ENCODE results near the gene SPEG. TPM values are rescaled to one million over a fixed set of nuclear protein-coding genes. Genes with fewer than 3 reads are reported as not detected.

Gene SPEG
- total and polyA plus RNA-seq, 2 of the 13 experiments (the other 11 are each of a cell fraction or from before 2014, with no cell fraction given): 0.18 to 0.24 TPM

DNA sequence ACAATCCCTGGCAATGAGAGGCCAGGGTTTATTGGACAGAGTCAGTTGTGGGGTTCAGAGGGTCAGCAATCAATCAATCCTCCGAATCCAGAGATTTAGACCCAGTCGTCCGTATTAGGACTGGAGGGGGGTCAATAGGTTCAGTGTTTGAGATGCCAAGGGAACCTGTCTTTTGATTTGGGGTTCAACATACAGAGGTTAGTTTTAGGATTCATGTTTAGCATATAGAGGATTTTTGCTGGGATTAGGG, 64.3 kb downstream of the SPEG start (continued):
- TF ChIP-seq, protein P1, sequence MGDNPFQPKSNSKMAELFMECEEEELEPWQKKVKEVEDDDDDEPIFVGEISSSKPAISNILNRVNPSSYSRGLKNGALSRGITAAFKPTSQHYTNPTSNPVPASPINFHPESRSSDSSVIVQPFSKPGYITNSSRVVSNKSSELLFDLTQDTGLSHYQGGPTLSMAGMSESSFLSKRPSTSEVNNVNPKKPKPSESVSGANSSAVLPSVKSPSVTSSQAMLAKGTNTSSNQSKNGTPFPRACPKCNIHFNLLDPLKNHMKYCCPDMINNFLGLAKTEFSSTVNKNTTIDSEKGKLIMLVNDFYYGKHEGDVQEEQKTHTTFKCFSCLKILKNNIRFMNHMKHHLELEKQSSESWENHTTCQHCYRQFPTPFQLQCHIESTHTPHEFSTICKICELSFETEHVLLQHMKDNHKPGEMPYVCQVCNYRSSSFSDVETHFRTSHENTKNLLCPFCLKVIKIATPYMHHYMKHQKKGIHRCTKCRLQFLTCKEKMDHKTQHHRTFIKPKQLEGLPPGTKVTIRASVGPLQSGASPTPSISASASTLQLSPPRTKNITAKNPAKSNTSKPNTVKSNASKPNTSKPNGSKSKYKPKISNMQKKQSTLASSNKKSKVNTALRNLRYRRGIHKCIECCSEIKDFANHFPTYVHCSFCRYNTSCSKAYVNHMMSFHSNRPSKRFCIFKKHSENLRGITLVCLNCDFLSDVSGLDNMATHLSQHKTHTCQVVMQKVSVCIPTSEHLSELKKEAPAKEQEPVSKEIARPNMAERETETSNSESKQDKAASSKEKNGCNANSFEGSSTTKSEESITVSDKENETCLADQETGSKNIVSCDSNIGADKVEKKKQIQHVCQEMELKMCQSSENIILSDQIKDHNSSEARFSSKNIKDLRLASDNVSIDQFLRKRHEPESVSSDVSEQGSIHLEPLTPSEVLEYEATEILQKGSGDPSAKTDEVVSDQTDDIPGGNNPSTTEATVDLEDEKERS (CRISPR knock-in tag; IDR thresholded peaks at IDR 0.05): no peak
- TF ChIP-seq CBX5 (CRISPR knock-in tag; IDR thresholded peaks at IDR 0.05; ENCODE audit: borderline replicate concordance) (no peak), PRMT3 (CRISPR knock-in tag; IDR thresholded peaks at IDR 0.05; ENCODE audit: borderline replicate concordance, low read depth) (no peak), ZNF407 (CRISPR knock-in tag; IDR thresholded peaks at IDR 0.05; ENCODE audit: not compliant biosample characterization) (no peak), ZFX (CRISPR knock-in tag; IDR thresholded peaks at IDR 0.05; ENCODE audit: low read depth) (no peak), ZBTB8A (CRISPR knock-in tag; IDR thresholded peaks at IDR 0.05; ENCODE audit: borderline replicate concordance, low read depth) (no peak), BRF2 (CRISPR knock-in tag; IDR thresholded peaks at IDR 0.05) (no peak), ZNF335 (CRISPR knock-in tag; IDR thresholded peaks at IDR 0.05) (no peak), ZNF629 (CRISPR knock-in tag; conservative IDR thresholded peaks at IDR 0.05) (0 out of 2 replicates have a peak, but pooled peaks have one; percentile 2), KLF6 (CRISPR knock-in tag; IDR thresholded peaks at IDR 0.05) (no peak), TRIM22 (IDR thresholded peaks at IDR 0.05) (no peak), NR2F1 (CRISPR knock-in tag; IDR thresholded peaks at IDR 0.05) (peak in 1 of 2 experiments; percentile 37; a peak in 1 of 4 replicates), YEATS4 (CRISPR knock-in tag; IDR thresholded peaks at IDR 0.05; ENCODE audit: borderline replicate concordance) (no peak), CBX1 (IDR thresholded peaks at IDR 0.05; ENCODE audit: low read depth) (no peak)
- TF ChIP-seq, protein P2, sequence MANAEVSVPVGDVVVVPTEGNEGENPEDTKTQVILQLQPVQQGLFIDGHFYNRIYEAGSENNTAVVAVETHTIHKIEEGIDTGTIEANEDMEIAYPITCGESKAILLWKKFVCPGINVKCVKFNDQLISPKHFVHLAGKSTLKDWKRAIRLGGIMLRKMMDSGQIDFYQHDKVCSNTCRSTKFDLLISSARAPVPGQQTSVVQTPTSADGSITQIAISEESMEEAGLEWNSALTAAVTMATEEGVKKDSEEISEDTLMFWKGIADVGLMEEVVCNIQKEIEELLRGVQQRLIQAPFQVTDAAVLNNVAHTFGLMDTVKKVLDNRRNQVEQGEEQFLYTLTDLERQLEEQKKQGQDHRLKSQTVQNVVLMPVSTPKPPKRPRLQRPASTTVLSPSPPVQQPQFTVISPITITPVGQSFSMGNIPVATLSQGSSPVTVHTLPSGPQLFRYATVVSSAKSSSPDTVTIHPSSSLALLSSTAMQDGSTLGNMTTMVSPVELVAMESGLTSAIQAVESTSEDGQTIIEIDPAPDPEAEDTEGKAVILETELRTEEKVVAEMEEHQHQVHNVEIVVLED (CRISPR knock-in tag; IDR thresholded peaks at IDR 0.05; ENCODE audit: borderline replicate concordance): no peak
